Neuron (in vitro differentiated cells): ENCODE measurements around the gene PRKAG1.

Experiments used
- H2AFZ ChIP-seq: one replicate; pipeline ENCODE4 v1.6.1; 2013; ENCODE audit warnings: low read depth, mild to moderate bottlenecking, inconsistent platforms, low read length, moderate library complexity
- H3K27me3 ChIP-seq: one replicate; pipeline ENCODE4 v1.6.1; 2013; ENCODE audit warnings: low read length; ENCODE audit not compliant: insufficient read depth
- H3K36me3 ChIP-seq: one replicate; pipeline ENCODE4 v1.6.1; 2013; ENCODE audit warnings: low read length; ENCODE audit not compliant: insufficient read depth
- H3K4me1 ChIP-seq: one replicate; pipeline ENCODE4 v1.6.1; 2013; ENCODE audit warnings: low read length; ENCODE audit not compliant: insufficient read depth
- H3K4me3 ChIP-seq: 2 replicates; pipeline ENCODE4 v1.5.1; 2013; ENCODE audit warnings: mild to moderate bottlenecking, low read length, moderate library complexity
- H3K9me3 ChIP-seq: one replicate; pipeline ENCODE4 v1.6.1; 2013; ENCODE audit warnings: low read length

The PRKAG1 gene

DNA sequence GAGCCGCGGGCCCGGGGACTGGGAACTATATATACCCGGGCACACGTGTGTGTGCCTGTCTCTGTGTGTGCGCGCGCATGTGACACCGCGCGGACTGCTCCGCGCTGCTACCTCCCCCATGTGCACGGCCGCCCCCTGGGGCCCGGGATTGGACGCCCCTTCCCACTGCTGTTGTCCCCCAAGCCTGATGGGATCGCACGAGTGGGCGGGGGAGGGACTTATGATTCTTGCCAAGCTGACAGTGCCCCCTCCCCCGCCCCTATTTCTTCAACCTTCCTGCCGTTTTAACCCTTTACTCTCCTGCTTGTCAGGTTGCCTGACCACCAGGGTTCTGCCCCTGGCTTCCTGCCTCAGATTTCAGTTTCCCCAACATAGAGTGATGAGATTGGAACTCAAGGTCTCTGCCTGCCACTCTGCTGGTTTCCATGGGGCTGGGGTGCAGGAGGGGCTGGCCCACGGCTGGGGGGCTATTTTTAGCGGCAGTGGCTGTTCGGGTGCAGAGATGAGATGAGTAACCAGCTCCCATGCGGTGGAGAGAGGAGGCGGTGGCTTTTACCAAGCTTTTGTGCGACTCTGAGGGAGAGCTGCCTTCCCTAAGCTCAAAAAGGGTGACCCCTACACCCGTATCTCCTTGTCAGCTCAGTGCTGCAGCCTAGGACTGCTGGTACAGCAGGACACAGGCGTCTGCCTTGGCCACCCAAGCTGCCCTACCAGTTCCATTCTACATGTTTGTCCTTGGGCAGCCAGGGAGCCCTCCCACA lies 19.0 kb downstream of the PRKAG1 start, which contains the start of gene DDN:
Gene DDN (minus strand): TSS at position 5 of the 761 bp plus-strand sequence. CDS start 88 bp downstream, outside the sequence.
- Histone ChIP-seq H3K27me3 (peaks cover 30% of the 10 kb centered on the region), H3K4me3 (peak within 1 kb of the TSS; percentile 20), H3K4me1 (peaks cover 16% of the 10 kb centered on the region), H3K9me3 (no peaks in the 10 kb centered on the region), H3K36me3 (peaks cover 26% of the 10 kb centered on the region), H2AFZ (no peak within 1 kb of the TSS)

DNA sequence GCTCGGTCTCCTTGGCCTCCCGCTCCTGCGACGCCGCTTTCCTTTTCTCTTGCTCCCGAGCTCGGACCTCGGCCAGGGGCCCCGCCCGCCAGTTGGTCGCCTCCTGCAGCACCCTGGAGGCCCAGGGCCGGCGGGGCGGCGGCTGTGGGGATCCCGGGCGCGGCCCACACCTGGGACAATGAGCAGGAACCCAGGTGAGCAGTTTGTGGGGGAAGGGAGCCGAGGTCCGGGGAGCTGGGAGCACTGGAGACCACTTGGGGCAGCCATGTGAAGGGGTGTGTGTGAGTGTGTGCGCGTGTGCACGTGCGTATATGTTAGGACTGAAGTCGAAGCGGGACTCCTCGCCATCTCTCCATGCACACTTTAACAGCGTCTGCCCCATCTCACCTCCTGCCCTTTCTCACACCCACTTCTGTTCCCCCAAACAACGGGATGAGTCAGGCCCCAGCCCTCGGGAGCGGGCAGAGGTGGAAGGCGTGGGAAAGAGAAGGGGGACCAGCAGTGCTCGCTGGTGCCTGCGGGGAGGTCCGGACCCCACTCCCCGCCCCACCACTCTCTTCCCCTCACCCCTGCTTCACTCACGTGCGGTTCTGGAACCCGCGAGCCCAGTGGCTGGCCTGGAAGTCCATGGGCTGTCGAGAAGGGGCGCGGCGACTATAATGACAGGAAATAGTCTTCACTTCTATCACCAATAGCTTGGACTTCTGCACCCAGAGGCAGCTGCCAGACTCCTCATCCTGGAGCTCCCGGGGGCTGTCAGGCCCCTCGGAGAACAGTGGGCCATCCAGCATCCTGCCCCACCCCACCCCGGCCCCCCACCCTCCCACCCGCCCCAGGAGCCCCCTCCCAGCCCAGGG lies 19.9 kb downstream of the PRKAG1 start:
- Histone ChIP-seq H3K27me3 (peaks cover 33% of the 10 kb centered on the region), H3K36me3 (peaks cover 21% of the 10 kb centered on the region), H2AFZ (no peak overlapping the region), H3K9me3 (no peaks in the 10 kb centered on the region), H3K4me1 (peaks cover 16% of the 10 kb centered on the region), H3K4me3 (no peak overlapping the region)

DNA sequence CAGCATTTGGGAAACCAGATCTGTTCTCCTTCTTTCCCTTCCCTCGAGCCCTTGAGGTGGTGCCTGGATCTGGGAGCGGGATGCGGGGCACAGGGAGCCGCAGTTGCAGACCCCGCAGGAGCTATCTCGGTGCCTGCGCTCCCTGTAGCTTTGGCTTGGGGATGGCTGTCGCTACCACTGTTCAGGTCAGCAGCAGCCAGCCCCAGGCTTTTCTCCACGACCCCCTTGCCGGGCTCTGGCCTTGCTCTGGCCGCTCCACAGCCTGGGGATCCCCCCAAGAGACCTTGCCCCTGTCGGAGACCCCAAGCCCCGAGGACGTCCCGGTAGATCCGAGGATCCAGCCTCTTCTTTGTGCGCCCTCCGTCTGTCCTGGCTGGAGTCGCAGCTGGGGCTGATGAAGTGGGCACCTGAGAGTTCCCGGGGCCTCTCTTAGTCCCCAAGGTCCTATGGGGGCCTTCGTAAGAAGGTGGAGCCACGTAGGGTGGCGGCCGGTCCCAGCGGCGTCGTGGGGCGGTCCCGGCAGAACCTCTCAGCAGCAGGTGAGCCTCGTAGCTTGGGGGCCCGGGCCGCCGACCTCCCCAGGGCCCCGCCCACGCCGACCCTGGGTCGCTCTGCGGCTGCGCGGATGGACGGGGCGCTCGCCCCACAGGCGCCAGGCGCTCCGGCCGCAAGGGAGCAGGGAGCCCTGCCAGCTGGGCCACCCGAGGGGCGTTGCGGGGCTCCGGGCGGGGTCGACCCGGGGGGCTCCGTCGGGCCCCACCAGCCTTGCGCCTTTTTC lies 20.7 kb downstream of the PRKAG1 start:
- Histone ChIP-seq H3K36me3 (peaks cover 16% of the 10 kb centered on the region), H2AFZ (no peak overlapping the region), H3K4me1 (peaks cover 16% of the 10 kb centered on the region), H3K4me3 (no peak overlapping the region), H3K27me3 (peaks cover 36% of the 10 kb centered on the region), H3K9me3 (no peaks in the 10 kb centered on the region)

DNA sequence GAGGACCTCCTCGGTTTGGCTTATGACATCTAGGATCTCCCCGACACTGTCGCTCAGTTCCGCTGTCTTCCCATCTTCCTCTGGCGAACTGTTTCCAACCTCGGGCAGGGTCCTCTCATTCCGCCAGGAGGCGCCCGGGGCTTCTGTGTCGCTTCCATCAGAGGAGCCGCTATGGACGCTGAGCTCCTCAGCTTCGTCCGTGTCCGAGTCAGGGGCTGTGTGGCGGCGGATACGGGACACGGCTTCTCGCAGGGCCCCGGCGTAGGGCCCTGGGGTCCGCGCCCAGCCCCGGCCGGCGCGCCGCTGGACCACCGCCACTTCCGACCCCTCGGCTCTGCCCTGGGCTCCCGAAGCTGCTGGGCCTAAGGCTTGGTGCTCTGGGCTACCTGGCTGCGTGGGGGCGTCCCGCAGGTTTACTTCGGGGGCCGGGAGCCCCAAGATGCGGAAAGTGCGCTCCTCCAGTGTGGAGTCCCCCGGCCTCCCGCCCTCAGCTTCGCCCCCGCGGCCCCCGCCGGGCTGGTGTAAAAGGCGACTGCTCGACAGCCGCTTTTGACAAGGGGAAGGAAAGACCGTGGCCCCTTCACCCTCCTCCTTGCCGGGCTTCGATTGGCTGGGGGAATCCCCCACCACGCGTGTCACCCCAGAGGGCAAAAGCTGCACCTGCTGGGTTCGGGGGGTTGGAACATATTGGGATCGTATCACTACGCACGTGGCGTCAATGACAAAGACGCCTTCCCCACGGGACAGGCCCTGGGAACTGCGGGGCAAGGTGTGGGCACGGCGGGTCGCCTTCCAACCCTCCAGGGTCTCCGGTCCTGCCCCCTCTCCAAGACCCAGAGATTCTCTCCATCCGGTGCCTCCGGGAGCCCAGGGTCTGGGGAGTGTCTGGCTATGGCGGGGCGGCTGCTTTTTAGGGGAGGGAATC lies 21.5 kb downstream of the PRKAG1 start:
- H3K27me3 ChIP-seq, result peaks cover 36% of the 10 kb centered on the region
- peak overlapping the region; percentile 38 for H3K4me3 ChIP-seq
- H3K4me1 ChIP-seq, result peaks cover 16% of the 10 kb centered on the region
- H3K36me3 ChIP-seq, result peaks cover 8% of the 10 kb centered on the region
- peak overlapping the region; percentile 90 for H2AFZ ChIP-seq
- H3K9me3 ChIP-seq, result no peaks in the 10 kb centered on the region

- Histone ChIP-seq H3K4me1 (peaks cover 19% of the 10 kb centered on the region), H3K4me3 (no peak overlapping the region), H3K27me3 (peaks cover 39% of the 10 kb centered on the region), H3K36me3 (no peaks in the 10 kb centered on the region), H2AFZ (no peak overlapping the region), H3K9me3 (no peaks in the 10 kb centered on the region)
These were observed 23.3 kb downstream of the PRKAG1 start for GRCh38 chr12:48995086-48995879.

DNA sequence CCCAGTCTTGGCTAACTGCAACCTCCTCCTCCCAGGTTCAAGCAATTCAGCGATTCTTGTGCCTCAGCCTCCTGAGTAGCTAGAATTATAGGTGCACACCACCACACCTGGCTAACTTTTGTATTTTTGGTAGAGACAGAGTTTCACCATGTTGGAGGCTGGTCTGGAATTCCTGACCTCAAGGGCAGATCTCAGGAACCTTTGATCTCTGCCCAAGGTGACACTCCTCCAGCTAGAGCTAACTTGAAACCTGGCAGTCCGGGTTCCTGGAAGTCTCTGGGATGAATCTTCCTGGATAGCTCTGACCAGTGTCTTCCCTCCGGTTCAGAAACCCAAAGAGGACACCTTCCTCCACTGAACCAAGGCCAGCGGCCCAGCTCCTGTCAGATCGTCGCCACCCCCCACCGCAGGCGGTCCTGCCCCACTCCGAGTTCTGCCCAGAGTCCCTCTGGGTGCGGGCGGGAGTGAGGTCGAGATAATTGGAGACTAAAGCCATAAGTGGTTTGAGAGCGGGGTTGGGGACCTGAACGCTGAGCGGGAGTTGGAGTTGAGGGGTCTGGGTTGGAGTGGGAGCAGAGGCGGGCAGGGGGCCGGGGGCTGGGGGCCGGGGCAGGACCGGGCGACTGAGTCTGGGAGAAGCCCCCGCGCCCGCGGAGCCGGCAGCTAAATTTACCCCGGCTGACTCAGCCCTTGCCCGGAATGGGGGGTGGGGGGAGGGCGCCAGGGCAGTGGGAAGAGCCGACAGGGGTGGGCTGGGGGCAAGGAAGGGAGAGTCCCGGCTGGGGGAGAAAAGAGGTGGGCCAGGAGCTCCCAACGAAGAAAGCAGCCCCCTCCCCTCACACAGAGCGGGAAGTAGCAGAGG lies 24.1 kb downstream of the PRKAG1 start:
- Histone ChIP-seq H3K9me3 (no peaks in the 10 kb centered on the region), H3K27me3 (peaks cover 39% of the 10 kb centered on the region), H2AFZ (no peak overlapping the region)

DNA sequence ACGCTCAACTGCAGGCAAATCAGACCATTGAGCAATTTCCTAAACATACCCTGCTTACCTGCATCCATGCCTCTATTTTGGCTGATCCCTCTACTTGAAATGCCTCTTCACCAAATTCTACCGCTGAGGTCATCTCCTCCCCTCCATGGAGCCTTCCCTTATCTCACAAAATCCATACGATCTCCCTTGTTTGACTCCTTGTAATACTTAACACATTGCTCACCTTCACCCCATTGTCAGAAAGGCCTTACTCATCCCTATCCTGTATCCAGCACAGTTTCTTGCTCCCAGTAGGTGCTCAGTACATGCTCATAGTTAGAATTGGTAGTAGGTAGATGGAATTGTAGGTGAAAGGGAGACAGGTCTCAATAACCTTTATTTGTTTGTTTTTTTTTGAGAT lies 24.8 kb downstream of the PRKAG1 start:
- Histone ChIP-seq H3K27me3 (peaks cover 37% of the 10 kb centered on the region), H3K4me3 (no peak overlapping the region), H2AFZ (no peak overlapping the region), H3K9me3 (no peaks in the 10 kb centered on the region), H3K36me3 (no peaks in the 10 kb centered on the region), H3K4me1 (peaks cover 9% of the 10 kb centered on the region)

More for the DNA sequence above, 24.1 kb downstream of the PRKAG1 start:
- H3K4me1 ChIP-seq, result peaks cover 12% of the 10 kb centered on the region
- H3K36me3 ChIP-seq, result no peaks in the 10 kb centered on the region
- no peak overlapping the region for H3K4me3 ChIP-seq

- Histone ChIP-seq H3K27me3 (peaks cover 32% of the 10 kb centered on the region), H3K4me1 (peaks cover 16% of the 10 kb centered on the region), H3K36me3 (no peaks in the 10 kb centered on the region), H3K9me3 (no peaks in the 10 kb centered on the region), H3K4me3 (no peak overlapping the region), H2AFZ (no peak overlapping the region)
These were observed 27.1 kb downstream of the PRKAG1 start for GRCh38 chr12:48991247-48992050.

GRCh38 chr12:48990552-48990951 lies 28.0 kb downstream of the PRKAG1 start:
- Histone ChIP-seq H3K9me3 (no peaks in the 10 kb centered on the region), H3K36me3 (no peaks in the 10 kb centered on the region), H2AFZ (no peak overlapping the region), H3K4me3 (no peak overlapping the region), H3K27me3 (peaks cover 32% of the 10 kb centered on the region), H3K4me1 (peaks cover 22% of the 10 kb centered on the region)

- peaks cover 47% of the 10 kb centered on the region for H3K27me3 ChIP-seq
- no peaks in the 10 kb centered on the region for H3K9me3 ChIP-seq
- H3K4me1 ChIP-seq, result peaks cover 23% of the 10 kb centered on the region
- no peak overlapping the region for H3K4me3 ChIP-seq
- no peak overlapping the region for H2AFZ ChIP-seq
- H3K36me3 ChIP-seq, result no peaks in the 10 kb centered on the region
These were observed 30.4 kb downstream of the PRKAG1 start for GRCh38 chr12:48988030-48988649.
